Effector memory CD4-positive, alpha-beta T cell (primary cell): ENCODE data around the gene SAXO2.
"Not testable (repeated sequence)": the region's sequence is repeated elsewhere in the genome, so short reads cannot be mapped to it uniquely, and the experiment has no call there.

Source experiments
- DNase-seq, 3 donors: peaks; one replicate each; pipeline ENCODE4 v3.0.0-alpha.2; 2020
- H3K27ac ChIP-seq: 2 replicates; pipeline ENCODE4 v1.7.0; 2013; ENCODE audit warnings: mild to moderate bottlenecking, low read length, moderate library complexity; ENCODE audit not compliant: insufficient read depth, poor library complexity, severe bottlenecking
- H3K27me3 ChIP-seq: replicated peaks from 2 replicates; pipeline ENCODE4 v1.7.0; 2013; ENCODE audit warnings: mild to moderate bottlenecking, low read length; ENCODE audit not compliant: insufficient read depth, control insufficient read depth, poor library complexity, severe bottlenecking
- H3K36me3 ChIP-seq: 2 replicates; pipeline ENCODE4 v1.7.0; 2013; ENCODE audit warnings: mild to moderate bottlenecking, low read length, moderate library complexity; ENCODE audit not compliant: control insufficient read depth, insufficient read depth
- H3K4me1 ChIP-seq: 2 replicates; pipeline ENCODE4 v1.7.0; 2013; ENCODE audit warnings: low read length, mild to moderate bottlenecking; ENCODE audit not compliant: control insufficient read depth, insufficient read depth, poor library complexity, severe bottlenecking
- H3K4me3 ChIP-seq: 2 replicates; pipeline ENCODE4 v1.7.0; 2013; ENCODE audit warnings: low read length, low read depth, mild to moderate bottlenecking; ENCODE audit not compliant: insufficient read depth, poor library complexity, severe bottlenecking
- H3K9me3 ChIP-seq: 2 replicates; pipeline ENCODE4 v1.7.0; 2013; ENCODE audit warnings: mild to moderate bottlenecking, low read length, moderate library complexity; ENCODE audit not compliant: control insufficient read depth
- total RNA-seq, 3 donors: gene quantifications; one replicate each; lab custom pipeline; 2026; lab: John Stamatoyannopoulos, UW

Gene SAXO2, protein sequence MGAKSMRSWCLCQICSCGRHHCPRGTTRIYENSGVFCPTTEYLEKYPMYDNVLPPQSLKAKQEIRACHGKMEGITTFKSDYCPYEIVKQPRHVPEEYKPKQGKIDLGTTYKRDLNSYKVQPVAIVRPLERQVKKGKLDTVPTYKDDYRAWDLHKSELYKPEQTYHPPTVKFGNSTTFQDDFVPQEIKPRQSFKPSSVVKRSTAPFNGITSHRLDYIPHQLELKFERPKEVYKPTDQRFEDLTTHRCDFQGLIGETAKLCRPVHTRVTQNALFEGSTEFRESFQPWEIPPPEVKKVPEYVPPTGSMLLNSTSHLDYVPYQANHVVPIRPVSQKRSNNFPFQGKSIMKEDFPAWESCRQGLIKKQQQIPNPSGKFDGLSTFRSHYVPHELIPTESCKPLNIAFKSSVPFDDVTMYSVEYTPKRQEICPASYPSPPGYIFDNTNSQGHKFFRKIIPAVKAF
- 0 to 0.35 (median 0.17) reads per million in 3 donors for total RNA-seq

DNA sequence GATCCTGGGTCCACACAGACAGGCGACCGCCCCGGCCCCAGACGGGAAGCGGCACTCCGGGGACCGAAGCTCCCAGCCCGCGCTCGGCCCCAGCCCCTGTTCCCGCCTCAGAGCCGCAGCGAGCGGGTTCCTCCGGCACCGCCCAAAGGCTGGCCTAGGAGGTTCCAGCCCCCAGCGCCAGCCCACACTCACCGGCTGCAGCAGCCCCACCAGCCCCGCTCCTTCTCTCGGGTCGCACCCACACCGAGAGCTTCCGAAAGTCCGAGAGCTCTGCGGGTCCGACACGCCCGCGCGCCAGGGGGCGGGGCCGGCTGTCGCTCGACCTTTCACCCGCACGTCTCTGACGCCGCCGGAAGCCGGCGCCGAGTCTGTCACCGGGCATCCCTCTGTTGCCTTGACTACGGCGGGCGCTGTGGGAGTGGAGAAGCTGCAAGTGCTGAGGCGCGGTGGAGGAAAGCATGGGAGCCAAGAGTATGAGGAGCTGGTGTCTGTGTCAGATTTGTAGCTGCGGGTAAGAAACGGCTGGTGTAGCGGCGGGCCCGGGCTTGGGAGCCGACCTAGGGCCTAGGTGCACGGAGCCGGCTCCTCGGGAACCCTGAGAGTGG is at the start of gene SAXO2, which contains the start of gene EFL1:
TSS of gene SAXO2 (plus strand) at position 397 of the 605 bp plus-strand sequence. CDS start at position 459, 62 bp downstream.
TSS of gene EFL1 (minus strand) at position 313 of the 605 bp plus-strand sequence. CDS start 956 bp downstream, outside the sequence.
- Histone ChIP-seq H3K9me3 (no peaks in the 10 kb centered on the region), H3K4me3 (peak within 1 kb of the TSS; percentile 95), H3K27ac (peak within 1 kb of the TSS; percentile 67), H3K36me3 (no peaks in the 10 kb centered on the region), H3K27me3 (no peaks in the 10 kb centered on the region), H3K4me1 (peaks cover 4% of the 10 kb centered on the region)
- DNase-seq: peak; percentile 83 to 89 (median 85)

DNA sequence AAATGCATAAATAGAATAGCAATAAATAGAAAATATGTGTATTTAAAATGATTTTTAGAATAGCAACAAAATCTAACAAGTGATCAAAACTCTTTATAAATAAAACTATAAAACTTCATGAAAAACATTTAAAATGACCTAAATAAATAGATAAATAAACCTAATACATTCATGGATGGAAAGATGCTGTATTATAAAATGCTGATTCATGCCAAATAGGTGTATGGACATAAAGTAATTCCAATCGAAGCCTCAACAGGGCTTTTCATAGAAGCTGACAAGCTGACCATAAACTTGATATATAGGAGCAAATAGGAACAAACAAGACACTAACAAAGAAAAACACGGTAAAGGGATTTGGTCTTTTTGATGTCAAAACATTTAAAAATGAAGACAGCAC is 46.5 kb upstream of the SAXO2 start:
- H3K27me3 ChIP-seq, H3K36me3 ChIP-seq, H3K4me1 ChIP-seq, H3K9me3 ChIP-seq, DNase-seq, H3K27ac ChIP-seq, H3K4me3 ChIP-seq: not testable (repeated sequence)

DNA sequence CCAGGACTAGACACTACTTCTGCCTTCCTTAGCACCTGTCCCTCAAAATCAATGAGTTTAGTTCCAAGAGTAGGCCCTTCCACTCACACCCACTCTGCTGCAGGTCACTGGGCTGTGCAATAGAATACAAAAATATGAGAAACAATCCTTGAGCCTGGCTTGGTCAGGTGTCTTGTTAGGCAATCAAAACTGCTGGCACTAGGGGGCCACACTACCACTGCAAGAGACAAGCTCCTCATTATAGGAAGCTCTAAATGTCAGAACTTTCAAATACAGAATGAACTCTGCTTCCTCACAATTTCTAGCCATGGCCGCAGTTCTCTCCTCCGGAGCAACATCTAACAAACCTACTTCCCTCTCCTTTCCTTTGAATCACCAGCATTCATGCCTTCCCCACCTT is 41.1 kb upstream of the SAXO2 start:
- not testable (repeated sequence) for H3K27me3 ChIP-seq, H3K36me3 ChIP-seq, H3K4me1 ChIP-seq, H3K9me3 ChIP-seq, H3K4me3 ChIP-seq, H3K27ac ChIP-seq, DNase-seq

DNA sequence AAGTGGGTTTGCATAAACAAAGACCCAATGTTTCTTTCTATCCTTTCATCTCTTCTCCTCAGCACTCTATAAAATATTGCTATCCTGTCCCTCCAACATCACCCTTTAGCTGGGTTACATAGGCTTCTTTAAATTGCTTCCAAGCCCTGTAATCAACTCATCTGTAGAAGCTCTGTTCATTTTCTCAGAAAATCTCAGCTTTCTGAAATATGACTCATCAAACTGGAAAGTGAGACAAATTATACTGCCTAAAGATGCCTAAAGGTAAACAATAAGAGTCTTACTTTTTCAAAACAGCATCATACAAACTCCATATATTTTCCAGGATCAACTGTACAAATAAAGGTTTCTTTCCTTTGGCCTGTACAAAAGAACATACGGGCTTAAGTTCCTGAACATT is 33.9 kb upstream of the SAXO2 start:
- peaks cover 6% of the 10 kb centered on the region for H3K36me3 ChIP-seq
- no peaks in the 10 kb centered on the region for H3K4me1 ChIP-seq
- no peak overlapping the region for H3K27ac ChIP-seq
- no peaks in the 10 kb centered on the region for H3K27me3 ChIP-seq
- no peak overlapping the region for H3K4me3 ChIP-seq
- no peaks in the 10 kb centered on the region for H3K9me3 ChIP-seq
- DNase-seq: no peak

DNA sequence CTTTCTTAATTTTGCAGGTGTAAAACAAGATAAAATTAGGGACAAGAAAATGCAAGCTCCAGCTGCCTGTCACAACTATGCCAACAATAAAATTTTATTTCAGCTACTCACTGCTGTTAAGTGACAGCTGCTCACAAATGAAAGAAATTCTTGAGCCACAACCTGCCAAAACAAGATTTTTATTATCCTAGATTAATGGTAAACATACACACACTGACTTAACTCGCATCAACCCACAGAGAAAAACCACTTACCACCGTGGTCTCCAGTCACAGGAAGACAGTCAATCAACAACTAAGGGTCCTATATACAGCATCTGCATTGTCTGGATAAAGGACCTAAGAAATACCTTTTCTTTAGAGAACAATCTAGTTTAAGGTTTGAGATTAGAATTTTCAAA is 31.4 kb upstream of the SAXO2 start:
- Histone ChIP-seq H3K4me3 (no peak overlapping the region), H3K27ac (no peak overlapping the region), H3K9me3 (no peaks in the 10 kb centered on the region), H3K36me3 (peaks cover 6% of the 10 kb centered on the region), H3K27me3 (no peaks in the 10 kb centered on the region), H3K4me1 (no peaks in the 10 kb centered on the region)
- no peak for DNase-seq

DNA sequence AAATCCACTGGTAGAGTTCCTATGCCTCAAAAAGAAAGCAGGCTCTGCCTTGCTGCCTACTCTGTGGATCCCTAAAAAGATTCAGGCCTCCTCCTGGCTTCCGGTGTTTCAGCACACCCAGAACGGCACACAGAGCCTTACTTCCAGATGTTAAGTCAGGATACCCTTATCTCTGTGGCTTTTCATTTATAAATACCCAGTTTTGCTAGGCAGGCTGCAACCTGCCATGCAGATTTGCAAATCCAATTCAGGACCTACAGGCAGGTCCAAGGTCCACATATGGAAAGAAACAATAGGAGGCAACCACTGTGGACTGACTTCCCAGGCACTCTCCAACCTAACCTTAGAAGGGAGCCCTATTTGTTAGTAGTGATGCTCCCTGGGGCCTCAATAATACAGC is 30.8 kb upstream of the SAXO2 start:
- no peak overlapping the region for H3K27ac ChIP-seq
- H3K27me3 ChIP-seq: no peaks in the 10 kb centered on the region
- H3K4me3 ChIP-seq: no peak overlapping the region
- H3K36me3 ChIP-seq: peaks cover 6% of the 10 kb centered on the region
- no peaks in the 10 kb centered on the region for H3K4me1 ChIP-seq
- DNase-seq: no peak
- no peaks in the 10 kb centered on the region for H3K9me3 ChIP-seq

DNA sequence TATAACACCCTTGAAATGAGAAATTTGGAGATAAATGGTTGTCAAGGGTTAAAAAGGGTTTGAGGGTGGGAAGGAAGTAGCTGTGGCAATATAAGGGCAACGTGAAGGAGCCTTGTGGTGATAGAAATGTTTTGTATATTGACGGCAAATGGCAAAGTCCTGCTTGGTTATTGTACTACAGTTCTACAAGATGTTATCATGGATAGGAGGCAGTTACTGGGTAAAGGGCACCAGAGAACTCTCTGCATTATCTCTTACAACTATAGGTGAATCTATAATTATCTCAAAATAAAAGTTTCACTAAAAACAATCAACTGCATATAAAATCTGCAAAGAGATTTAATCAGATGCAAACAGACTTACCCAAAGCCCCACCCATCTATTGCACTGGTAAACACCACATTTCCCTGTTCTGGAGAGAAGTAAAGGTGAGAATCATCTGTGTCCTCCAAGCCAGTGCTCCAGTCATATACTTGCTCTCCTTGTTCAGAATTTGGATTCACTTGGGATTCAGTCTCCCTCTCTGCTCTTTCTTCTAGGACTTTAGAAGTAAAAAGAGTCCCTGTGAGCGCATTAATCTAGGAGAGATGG is 24.6 kb upstream of the SAXO2 start:
- H3K4me3 ChIP-seq, H3K27me3 ChIP-seq, H3K9me3 ChIP-seq, H3K4me1 ChIP-seq, H3K27ac ChIP-seq, DNase-seq: not testable (repeated sequence)
- H3K36me3 ChIP-seq: peaks cover 12% of the 10 kb centered on the region

DNA sequence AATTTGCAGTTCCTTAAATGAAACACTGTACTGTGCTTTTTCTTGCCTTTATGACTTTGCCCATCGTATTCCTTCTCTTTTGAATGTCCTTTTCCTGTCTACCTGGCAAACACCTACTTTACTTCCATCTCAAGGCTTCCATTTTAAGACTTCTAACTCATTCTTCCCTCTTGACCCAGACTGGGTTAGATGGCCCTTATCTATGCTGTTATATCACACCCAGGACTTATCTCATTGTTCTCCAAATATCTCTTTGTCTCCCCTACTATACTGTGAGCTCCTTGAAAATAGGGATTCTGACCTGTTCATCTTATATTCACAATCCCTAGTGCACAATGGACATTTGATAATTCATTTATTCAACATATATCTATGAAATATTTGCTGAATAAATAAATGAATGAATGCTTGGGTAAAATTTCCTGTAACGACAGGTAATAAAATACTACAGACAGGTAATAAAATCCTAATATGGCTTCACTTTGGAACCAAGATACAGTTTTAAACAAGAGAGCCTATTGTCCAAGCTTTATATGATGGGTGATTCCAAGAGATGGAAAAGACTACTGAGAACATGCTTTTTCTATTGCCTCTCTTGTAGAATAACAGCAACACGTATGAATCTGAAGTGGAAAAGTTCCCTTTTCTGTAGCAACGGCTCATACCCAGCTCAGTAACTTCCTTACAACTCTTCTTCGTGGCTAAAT is 22.8 kb upstream of the SAXO2 start:
- no peak overlapping the region for H3K27ac ChIP-seq
- no peaks in the 10 kb centered on the region for H3K9me3 ChIP-seq
- H3K4me1 ChIP-seq: no peaks in the 10 kb centered on the region
- peaks cover 12% of the 10 kb centered on the region for H3K36me3 ChIP-seq
- H3K4me3 ChIP-seq: no peak overlapping the region
- DNase-seq: no peak
- H3K27me3 ChIP-seq: no peaks in the 10 kb centered on the region

DNA sequence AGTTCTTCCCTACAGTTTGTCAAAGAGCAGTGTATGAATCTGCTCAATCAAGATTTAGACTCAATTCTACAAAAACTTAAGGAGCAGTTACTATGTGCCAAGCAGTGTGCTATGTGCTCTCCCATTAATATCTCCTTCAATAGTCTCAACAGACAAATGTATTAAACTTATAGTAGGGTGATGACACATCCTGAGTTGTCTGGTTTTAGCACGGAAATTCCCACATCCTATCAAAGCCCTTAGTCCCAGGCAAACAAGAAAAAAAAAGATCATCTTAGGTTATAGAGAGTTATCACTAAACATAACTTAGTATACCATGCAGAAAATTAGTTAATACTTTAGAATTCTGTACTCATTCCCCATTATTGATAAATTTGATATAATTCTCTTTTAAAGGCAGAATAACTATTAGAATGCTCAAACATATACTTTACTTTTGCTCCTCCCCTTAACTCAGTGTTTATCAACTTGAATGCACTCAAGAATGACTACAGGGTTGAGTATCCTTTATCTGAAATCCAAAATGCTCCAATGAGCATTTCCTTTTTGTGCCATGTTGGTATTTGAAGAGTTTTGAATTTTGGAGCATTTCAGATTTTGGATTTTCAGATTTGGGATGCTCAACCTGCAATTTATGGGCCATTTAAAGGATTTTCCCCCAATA is 20.6 kb upstream of the SAXO2 start:
- H3K27me3 ChIP-seq, H3K4me3 ChIP-seq, H3K9me3 ChIP-seq, H3K4me1 ChIP-seq, DNase-seq, H3K27ac ChIP-seq: not testable (repeated sequence)
- peaks cover 12% of the 10 kb centered on the region for H3K36me3 ChIP-seq
